Colon (tissue), 2 donors: ENCODE measurements around the gene CFAP47.
"Not testable (repeated sequence)": the region's sequence is repeated elsewhere in the genome, so short reads cannot be mapped to it uniquely, and the experiment has no call there.

Source experiments
- FAIRE-seq: peaks from 2 replicates; lab custom pipeline; 2012; peaks lifted over from hg19 to GRCh38; lab: Jason Lieb, UNC
- donor health status: control.
- donor health status: control.

CFAP47 gene

DNA sequence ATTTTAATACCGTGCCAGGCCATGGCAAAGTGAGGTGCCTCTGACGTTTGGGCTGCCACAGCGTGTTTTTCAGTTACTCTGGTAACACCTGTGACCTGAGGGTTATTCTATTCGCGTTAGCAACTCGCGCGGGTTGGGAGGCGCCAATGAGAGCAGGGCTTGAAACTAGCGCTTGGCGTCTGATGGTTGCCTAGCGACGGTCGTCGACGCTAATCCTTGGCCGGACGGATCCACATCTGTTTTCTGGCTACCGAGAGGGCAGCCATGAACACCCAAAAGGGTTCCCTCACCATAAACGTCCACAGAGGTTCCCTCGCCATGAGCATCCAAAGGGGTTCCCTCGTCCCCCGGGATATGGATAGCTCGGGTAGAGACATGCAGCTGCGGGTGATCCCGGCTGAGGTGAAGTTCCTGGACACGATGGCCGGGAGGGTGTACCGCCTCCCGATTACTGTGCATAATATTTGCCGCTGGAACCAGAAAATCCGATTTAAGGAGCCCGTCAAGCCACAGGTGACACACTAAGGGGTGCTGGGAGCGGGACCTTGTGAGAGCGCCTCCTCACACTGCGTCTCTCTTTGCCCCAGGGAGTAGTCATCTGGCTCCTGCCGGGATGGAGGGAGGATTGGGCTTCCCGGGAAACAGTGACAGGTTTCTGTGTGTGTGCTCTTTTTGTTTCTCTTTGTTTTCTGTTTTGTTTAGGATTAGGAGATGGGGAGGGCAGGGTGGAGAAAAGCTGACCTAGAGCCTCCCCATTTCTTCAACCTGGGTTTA, at the start of gene CFAP47:
Gene CFAP47, plus strand, starts transcription at position 199 of the 774 bp plus-strand sequence. Its CDS starts 66 bp downstream, at position 265.
- no peak for FAIRE-seq

DNA sequence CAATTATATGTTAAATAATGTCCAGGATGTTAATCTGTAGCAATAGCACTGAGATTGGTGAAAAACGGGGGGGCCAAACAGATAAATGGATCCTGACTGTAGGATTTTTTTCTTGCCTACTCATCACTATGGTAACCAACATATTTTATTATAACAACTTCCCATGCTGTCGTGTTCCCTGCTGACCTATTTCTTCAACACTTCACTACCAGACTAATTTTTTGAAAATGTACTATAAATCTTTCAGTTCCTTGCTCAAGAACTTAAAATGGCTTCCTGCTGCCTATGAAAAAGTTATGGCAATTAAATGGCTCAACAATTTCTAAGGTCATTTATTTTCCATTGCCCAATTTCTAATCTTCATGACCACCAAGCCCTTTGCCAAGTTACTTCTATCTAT, 38.9 kb upstream of the CFAP47 start:
- no peak for FAIRE-seq

- FAIRE-seq = no peak
Measured at GRCh38 chrX:35886135-35886534, 33.4 kb upstream of the CFAP47 start.

DNA sequence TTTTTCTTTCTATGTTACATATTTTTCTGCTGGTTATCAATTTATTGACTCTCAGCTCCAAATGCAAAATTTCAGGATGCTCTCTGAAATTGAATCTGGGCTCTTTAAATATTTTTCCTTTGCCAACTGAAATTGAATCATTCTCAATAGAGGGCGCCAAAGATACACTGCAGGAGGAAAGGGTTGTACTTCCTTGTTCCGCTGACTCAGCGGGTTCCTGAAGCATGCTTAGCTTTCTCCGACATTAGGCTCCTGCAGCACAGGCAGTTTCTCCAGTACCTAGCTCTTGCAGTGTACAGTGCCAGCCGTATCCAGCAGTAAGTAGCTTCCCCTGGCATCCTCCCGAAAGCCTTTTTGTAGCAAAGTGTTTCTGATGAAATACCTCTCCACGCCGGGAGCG, 28.8 kb upstream of the CFAP47 start:
- FAIRE-seq = no peak

DNA sequence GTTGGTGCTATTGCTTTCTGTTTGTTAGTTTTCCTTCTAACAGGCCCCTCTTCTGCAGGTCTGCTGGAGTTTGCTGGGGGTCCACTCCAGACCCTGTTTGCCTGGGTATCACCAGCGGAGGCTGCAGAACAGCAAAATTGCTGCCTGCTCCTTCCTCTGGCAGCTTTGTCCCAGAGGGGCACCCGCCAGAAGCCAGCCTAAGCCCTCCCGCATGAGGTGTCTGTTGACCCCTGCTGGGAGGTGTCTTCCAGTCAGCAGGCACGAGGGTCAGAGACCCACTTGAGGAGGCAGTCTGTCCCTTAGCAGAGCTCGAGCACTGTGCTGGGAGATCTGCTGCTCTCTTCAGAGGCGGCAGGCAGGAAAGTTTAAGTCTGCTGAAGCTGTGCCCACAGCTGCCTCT, 67.3 kb downstream of the CFAP47 start:
- FAIRE-seq = not testable (repeated sequence)

DNA sequence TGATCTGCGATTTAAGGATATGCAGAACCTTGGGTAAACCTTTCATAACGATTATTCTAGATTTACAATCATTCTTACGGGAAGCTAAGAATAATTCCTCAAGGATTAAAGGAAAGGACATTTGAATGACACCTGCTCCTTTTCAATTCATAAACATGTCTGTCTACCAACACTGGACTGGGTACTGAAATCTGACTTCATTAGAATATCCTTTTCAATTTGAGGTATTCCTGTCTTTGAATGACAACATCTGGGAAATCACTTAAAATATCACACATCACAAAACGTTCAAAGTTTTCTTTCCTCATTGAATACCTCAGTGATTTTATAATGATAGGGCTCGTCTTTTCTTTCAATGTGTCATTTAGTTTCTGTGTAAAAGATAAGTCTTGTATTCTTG, 87.7 kb downstream of the CFAP47 start:
- peak; percentile 88 for FAIRE-seq

DNA sequence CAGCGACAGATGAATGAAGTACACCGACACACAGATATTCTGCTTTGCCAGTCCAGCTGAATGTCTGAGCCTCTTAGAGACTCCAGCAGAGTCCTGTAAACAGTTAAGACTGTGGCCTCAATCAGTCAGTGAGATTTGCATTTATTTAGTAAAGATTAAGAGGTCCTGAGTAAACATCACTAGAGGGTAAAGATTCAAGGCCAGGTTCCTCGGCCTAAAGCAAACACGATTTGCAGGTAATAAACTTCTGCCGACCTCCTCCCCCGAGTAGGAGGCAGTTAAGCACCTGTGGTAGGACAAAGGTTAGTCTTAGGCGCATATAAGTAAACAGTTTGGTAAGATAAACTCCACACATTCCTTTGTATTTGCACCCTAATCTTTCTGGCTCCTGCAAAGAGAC, 99.6 kb downstream of the CFAP47 start:
- FAIRE-seq = no peak

GRCh38 chrX:36035550-36035949, 116.0 kb downstream of the CFAP47 start:
- peak; percentile 80 for FAIRE-seq

- no peak for FAIRE-seq
Measured at GRCh38 chrX:36062778-36063177, 143.2 kb downstream of the CFAP47 start.

- no peak for FAIRE-seq
Measured at GRCh38 chrX:36071061-36071460, 151.5 kb downstream of the CFAP47 start.

GRCh38 chrX:36075009-36075408, 155.5 kb downstream of the CFAP47 start:
- peak; percentile 45 for FAIRE-seq

DNA sequence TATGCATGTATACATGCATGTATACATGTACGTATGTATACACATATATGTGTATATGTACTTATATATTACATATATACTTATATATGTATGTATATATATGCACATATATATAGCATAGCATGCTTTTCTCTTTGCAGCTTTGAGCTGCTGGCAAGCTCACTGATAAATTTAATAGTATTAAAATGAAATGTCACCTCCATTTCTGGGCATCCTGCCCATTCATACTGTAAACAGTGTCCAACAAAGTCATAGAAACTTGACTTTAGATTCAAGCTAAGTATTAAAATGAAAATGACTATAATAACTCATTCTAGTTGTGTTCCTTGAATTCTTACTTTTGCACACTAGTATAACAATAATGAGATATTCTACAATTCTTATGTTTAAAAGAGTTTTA, 163.7 kb downstream of the CFAP47 start:
- FAIRE-seq = no peak

DNA sequence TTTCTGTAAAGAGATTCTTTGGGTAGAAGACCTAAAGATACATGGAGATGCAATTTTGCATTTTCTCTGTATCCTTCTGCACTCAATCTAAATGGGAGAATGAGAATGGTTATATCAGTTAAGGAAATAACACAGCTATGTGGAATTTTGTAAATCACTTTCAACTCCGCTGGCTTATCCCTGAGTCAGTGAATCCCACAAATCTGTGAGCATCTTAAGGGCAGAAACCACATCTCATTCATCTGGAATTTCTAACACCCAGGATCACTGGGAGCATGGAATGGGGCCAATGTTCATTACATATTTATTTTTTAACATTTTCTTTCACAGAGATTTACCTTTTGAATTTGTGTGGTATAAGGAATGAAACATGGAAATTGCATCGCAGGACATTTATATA, 167.8 kb downstream of the CFAP47 start:
- no peak for FAIRE-seq

GRCh38 chrX:36088939-36089338, 169.4 kb downstream of the CFAP47 start:
- peak; percentile 85 for FAIRE-seq

- FAIRE-seq = no peak
Measured at GRCh38 chrX:36102425-36102824, 182.9 kb downstream of the CFAP47 start.

GRCh38 chrX:36116222-36116621, 196.7 kb downstream of the CFAP47 start:
- FAIRE-seq = no peak

- FAIRE-seq = peak; percentile 70
Measured at GRCh38 chrX:36159254-36159653, 239.7 kb downstream of the CFAP47 start.

DNA sequence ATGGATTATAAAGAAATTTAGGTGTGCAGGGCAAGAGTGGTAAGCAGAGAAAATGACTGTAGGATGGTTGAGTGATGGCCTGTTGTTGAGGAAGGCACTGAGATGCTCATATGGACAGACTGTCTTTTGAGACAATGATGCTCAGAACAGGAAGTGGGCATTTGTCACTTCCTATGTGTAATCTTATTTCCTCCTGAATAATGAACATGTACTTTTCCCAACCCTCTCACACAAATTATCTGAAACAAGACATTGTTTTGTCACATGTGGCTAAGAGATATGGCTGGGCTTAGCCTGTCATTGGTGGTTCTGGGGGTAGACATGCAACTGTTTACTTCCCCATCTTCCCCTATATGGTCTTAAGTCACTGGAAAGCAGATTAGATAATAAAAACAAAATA, 240.5 kb downstream of the CFAP47 start:
- no peak for FAIRE-seq

DNA sequence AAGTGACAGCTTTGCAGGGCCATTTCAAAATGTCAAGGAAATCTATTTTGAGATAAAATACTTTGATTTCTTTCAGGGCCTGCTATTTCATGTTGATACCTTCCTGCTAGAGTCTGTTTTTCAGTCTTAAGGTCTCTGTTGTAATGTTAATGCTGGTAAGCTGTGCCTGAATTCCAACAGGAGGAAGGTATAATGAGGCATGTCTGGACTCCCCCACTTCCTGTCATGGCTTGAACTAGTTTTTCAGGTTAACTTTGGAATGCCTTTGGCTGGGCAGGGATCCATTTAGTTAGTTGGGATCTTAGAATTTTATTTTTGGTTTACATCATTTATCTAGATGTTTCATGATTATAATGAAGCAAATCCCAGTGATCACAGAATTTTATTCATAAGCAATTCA, 279.0 kb downstream of the CFAP47 start:
- FAIRE-seq = no peak

DNA sequence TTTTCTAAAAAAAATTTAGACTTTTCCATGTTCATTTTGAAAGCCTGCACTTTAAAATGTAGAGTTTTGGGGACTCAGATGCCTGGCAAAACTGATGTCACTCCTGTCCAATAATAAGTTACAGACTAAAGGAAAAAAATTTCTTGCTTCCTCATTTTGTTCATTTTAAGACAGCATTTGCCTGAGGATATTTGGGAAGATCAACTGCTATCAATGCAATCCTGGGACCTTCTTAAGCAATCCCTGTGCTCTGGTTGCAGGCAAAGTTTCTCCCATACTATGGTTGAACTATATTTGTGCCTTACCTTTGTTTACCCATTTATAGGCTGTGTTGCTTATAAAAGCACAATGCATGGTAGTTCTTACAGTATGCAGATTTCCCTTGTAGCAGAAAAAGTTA, 280.4 kb downstream of the CFAP47 start:
- FAIRE-seq = no peak

DNA sequence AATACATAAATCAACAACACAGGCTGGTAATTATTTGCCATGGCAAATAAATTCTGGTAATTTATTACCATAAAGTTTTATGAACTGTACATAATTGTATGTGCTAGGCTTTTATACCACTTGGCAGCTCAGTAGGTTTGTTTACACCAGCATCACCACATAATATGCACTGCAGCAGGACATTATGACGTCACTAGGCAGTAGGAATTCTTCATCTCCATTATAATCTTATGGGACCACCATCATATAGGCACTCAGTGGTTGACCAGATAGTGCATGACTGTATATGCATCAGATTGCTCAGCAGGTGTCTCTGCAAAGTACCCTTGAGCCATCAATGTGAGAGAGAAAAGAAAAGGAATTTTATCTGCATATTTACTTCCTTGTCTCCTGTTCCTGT, 295.4 kb downstream of the CFAP47 start:
- FAIRE-seq = no peak

GRCh38 chrX:36218801-36219200, 299.3 kb downstream of the CFAP47 start:
- FAIRE-seq = no peak

DNA sequence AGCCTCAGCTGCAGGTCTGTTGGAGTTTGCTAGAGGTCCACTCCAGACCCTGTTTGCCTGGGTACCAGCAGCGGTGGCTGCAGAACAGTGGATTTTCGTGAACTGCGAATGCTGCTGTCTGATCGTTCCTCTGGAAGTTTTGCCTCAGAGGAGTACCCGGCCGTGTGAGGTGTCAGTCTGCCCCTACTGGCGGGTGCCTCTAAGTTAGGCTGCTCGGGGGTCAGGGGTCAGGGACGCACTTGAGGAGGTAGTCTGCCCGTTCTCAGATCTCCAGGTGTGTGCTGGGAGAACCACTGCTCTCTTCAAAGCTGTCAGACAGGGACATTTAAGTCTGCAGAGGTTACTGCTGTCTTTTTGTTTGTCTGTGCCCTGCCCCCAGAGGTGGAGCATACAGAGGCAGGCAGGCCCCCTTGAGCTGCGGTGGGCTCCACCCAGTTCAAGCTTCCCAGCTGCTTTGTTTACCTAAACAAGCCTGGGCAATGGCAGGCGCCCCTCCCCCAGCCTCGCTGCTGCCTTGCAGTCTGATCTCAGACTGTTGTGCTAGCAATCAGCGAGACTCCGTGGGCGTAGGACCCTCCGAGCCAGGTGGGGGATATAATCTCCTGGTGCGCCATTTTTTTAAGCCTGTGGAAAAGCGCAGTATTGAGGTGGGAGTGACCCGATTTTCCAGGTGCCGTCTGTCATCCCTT, 315.4 kb downstream of the CFAP47 start:
- FAIRE-seq = not testable (repeated sequence)

DNA sequence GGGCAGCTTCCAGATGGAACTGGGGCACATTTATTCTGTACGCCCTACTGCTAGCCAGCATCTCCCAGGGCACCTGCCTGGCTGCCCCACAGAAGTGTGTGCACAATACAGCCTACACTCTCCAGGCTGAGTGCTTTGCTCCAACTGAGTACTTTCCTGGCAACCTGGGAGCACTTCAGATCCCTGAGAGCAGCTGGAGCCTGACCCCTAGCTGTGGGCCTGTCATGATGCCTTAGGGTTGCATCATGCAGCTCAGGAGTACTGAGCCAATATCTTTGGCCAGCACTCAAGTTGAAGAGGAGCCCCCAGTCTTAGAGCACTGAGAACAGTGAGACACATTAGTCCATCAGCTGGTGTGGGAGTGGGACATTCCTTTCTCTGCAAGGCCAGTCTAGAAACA, 321.9 kb downstream of the CFAP47 start:
- FAIRE-seq = no peak
